Left ventricle myocardium inferior (tissue), 1 donor: ENCODE results near the gene PDE11A. TPM values are rescaled to one million over a fixed set of nuclear protein-coding genes. Genes with fewer than 3 reads are reported as not detected.

Source experiments
- DNase-seq: peaks from one replicate; pipeline ENCODE4 v3.0.0-alpha.2; 2020
- H3K27ac ChIP-seq: fragments of 200-600 bp; replicated peaks from 2 replicates; pipeline ENCODE4 v1.8.0; 2021
- H3K27me3 ChIP-seq: fragments of 200-600 bp; 2 replicates; pipeline ENCODE4 v1.8.0; 2021; ENCODE audit warnings: low read depth
- H3K36me3 ChIP-seq: fragments of 200-600 bp; 2 replicates; pipeline ENCODE4 v1.8.0; 2021
- H3K4me1 ChIP-seq: fragments of 200-600 bp; 2 replicates; pipeline ENCODE4 v1.8.0; 2021
- H3K4me3 ChIP-seq: fragments of 200-600 bp; 2 replicates; pipeline ENCODE4 v1.8.0; 2021; ENCODE audit warnings: mild to moderate bottlenecking, moderate library complexity
- H3K9me3 ChIP-seq: fragments of 200-600 bp; replicated peaks from 2 replicates; pipeline ENCODE4 v1.8.0; 2021
- CTCF ChIP-seq: fragments of 200-600 bp; IDR thresholded peaks from 2 replicates; pipeline ENCODE4 v1.8.0; 2021; ENCODE audit warnings: antibody characterized with exemption, mild to moderate bottlenecking, borderline replicate concordance
- intact Hi-C: fragments of 100-400 bp; cut with micrococcal nuclease; formaldehyde crosslinking; loops from one replicate; pipeline ENCODE4 v1.11.0; 2022
- total RNA-seq: library from RNA; stranded (reverse); fragmentation: NEBNext Ultra II Directional; extraction: Animal tissue kit (Norgen Biotek cat#: 25700); gene quantifications from one replicate; pipeline ENCODE4 v1.2.1, GENCODE V29; 2021
- donor health status: DM: no; HTN: yes; CAD: no; lungs with severe emphysema.

The PDE11A gene
- total RNA-seq, 1 donor from 2014 or later = 2.5 TPM

GRCh38 chr2:177641331-177641730 lies 431.2 kb downstream of the PDE11A start:
- intact Hi-C loops = no loop called here
- H3K36me3 ChIP-seq = no peaks in the 10 kb centered on the region
- no peaks in the 10 kb centered on the region for H3K27me3 ChIP-seq
- no peak for TF ChIP-seq CTCF
- no peak overlapping the region for H3K4me3 ChIP-seq
- H3K27ac ChIP-seq = no peak overlapping the region
- H3K9me3 ChIP-seq = no peaks in the 10 kb centered on the region
- DNase-seq = no peak
- H3K4me1 ChIP-seq = peaks cover 4% of the 10 kb centered on the region

GRCh38 chr2:177640423-177640822 lies 432.2 kb downstream of the PDE11A start:
- Histone ChIP-seq H3K27ac (no peak overlapping the region), H3K4me3 (no peak overlapping the region), H3K4me1 (peaks cover 4% of the 10 kb centered on the region), H3K36me3 (no peaks in the 10 kb centered on the region), H3K9me3 (no peaks in the 10 kb centered on the region), H3K27me3 (no peaks in the 10 kb centered on the region)
- no peak for DNase-seq
- intact Hi-C loops = no loop called here
- TF ChIP-seq CTCF = no peak

- Histone ChIP-seq H3K4me3 (no peak overlapping the region), H3K27ac (no peak overlapping the region), H3K27me3 (no peaks in the 10 kb centered on the region), H3K9me3 (no peaks in the 10 kb centered on the region), H3K4me1 (peaks cover 4% of the 10 kb centered on the region), H3K36me3 (no peaks in the 10 kb centered on the region)
- TF ChIP-seq CTCF = no peak
- intact Hi-C loops = no loop called here
- no peak for DNase-seq
Measured at GRCh38 chr2:177639262-177639914, 433.2 kb downstream of the PDE11A start.

GRCh38 chr2:177638507-177638906 lies 434.1 kb downstream of the PDE11A start:
- H3K36me3 ChIP-seq = no peaks in the 10 kb centered on the region
- no peak overlapping the region for H3K27ac ChIP-seq
- peaks cover 10% of the 10 kb centered on the region for H3K4me1 ChIP-seq
- no peak overlapping the region for H3K4me3 ChIP-seq
- DNase-seq = no peak
- no peaks in the 10 kb centered on the region for H3K27me3 ChIP-seq
- no peaks in the 10 kb centered on the region for H3K9me3 ChIP-seq
- intact Hi-C loops = no loop called here
- TF ChIP-seq CTCF = no peak

GRCh38 chr2:177636672-177637071 lies 435.9 kb downstream of the PDE11A start:
- intact Hi-C loops = no loop called here
- Histone ChIP-seq H3K36me3 (no peaks in the 10 kb centered on the region), H3K27me3 (no peaks in the 10 kb centered on the region), H3K27ac (no peak overlapping the region), H3K9me3 (no peaks in the 10 kb centered on the region), H3K4me1 (peaks cover 16% of the 10 kb centered on the region), H3K4me3 (no peak overlapping the region)
- no peak for DNase-seq
- no peak for TF ChIP-seq CTCF

GRCh38 chr2:177635696-177636095 lies 436.9 kb downstream of the PDE11A start:
- Histone ChIP-seq H3K36me3 (no peaks in the 10 kb centered on the region), H3K4me1 (peaks cover 16% of the 10 kb centered on the region), H3K27ac (no peak overlapping the region), H3K27me3 (no peaks in the 10 kb centered on the region), H3K4me3 (no peak overlapping the region), H3K9me3 (no peaks in the 10 kb centered on the region)
- no peak for DNase-seq
- intact Hi-C loops = no loop called here
- no peak for TF ChIP-seq CTCF
